Measurements from ENCODE around the gene ITPR1. TPM values are rescaled to one million over a fixed set of nuclear protein-coding genes. Genes with fewer than 3 reads are reported as not detected.

Gene ITPR1
- polyA plus RNA-seq, 2 of the 4 experiments (the other 2 are of a cell fraction): 2.8 to 9.6 TPM

GRCh38 chr3:4886448-4886847 lies 393.3 kb downstream of the ITPR1 start:
- FAIRE-seq: no peak
- TF ChIP-seq HDAC2 (IDR thresholded peaks at IDR 0.05): no peak
- peaks cover 10% of the 10 kb centered on the region for H3K4me1 ChIP-seq
- H3K4me3 ChIP-seq: no peak overlapping the region
- no peak for DNase-seq (ENCODE audit: low read depth in 1 of 2, low spot score in 1 of 2)
- H3K4me2 ChIP-seq: no peak overlapping the region
- ChIA-PET POLR2A (no interaction called here), CTCF (interaction anchor here (1.7 kb wide), 1 partner anchor 11 kb away, joined by 8 read pairs; no protein-coding TSS in a partner anchor)
- 90% methylated on average over 7 of the region's 7 CpGs for WGBS (ENCODE audit: missing lambda C conversion rate)
- H3K9me3 ChIP-seq: peaks cover 4% of the 10 kb centered on the region; the same call in 1 of the 3 replicates
- no peak for ATAC-seq
- H3K27ac ChIP-seq: no peak overlapping the region

- 34% methylated on average over 8 of the region's 8 CpGs for WGBS (ENCODE audit: missing lambda C conversion rate)
- POLR2A ChIA-PET: no interaction called here
- peak overlapping the region; percentile 40; the same call in 2 of the 3 replicates for H3K4me2 ChIP-seq
Measured at GRCh38 chr3:4887177-4887576, 394.0 kb downstream of the ITPR1 start.

GRCh38 chr3:4888913-4889846 lies 396.0 kb downstream of the ITPR1 start:
- no peak for DNase-seq (ENCODE audit: low read depth in 1 of 2, low spot score in 1 of 2)
- CTCF ChIA-PET: interaction anchor here (0.6 to 1.6 kb wide), 2 partner anchors 90 to 168 kb away, joined by 3 read pairs; no protein-coding TSS in a partner anchor
- TF ChIP-seq RAD21 (conservative IDR thresholded peaks at IDR 0.05 in 1 of 2, IDR thresholded peaks at IDR 0.05 in 1 of 2) (no peak), RCOR1 (IDR thresholded peaks at IDR 0.05; ENCODE audit: low read depth, low read length) (no peak), HMGXB4 (CRISPR knock-in tag; IDR thresholded peaks at IDR 0.05; ENCODE audit: borderline replicate concordance) (no peak), RARB (CRISPR knock-in tag; IDR thresholded peaks at IDR 0.05) (no peak), FOSL2 (IDR thresholded peaks at IDR 0.05) (no peak), FOSL2 (CRISPR knock-in tag; IDR thresholded peaks at IDR 0.05) (no peak), RFX5 (IDR thresholded peaks at IDR 0.05) (no peak), NR3C1 (IDR thresholded peaks at IDR 0.05) (no peak), USF2 (IDR thresholded peaks at IDR 0.05) (no peak), MYC (IDR thresholded peaks at IDR 0.05; ENCODE audit: borderline replicate concordance, low read length) (no peak)
- FAIRE-seq: no peak
- H3K4me1 ChIP-seq: peaks cover 10% of the 10 kb centered on the region
- peaks cover 4% of the 10 kb centered on the region; the same call in 1 of the 3 replicates for H3K9me3 ChIP-seq
- no peak overlapping the region for H3K4me3 ChIP-seq
- POLR2A ChIA-PET: no interaction called here
- WGBS (ENCODE audit: missing lambda C conversion rate): 90% methylated on average over 4 of the region's 4 CpGs
- H3K27ac ChIP-seq: no peak overlapping the region
- no peak overlapping the region for H3K4me2 ChIP-seq
- no peak for ATAC-seq

More at GRCh38 chr3:4887177-4887576, 394.0 kb downstream of the ITPR1 start:
- CTCF ChIA-PET: no interaction called here
- DNase-seq (ENCODE audit: low read depth in 1 of 2, low spot score in 1 of 2) (no peak), FAIRE-seq (peak; percentile 46), ATAC-seq (no peak)
- TF ChIP-seq CHD2 (IDR thresholded peaks at IDR 0.05; ENCODE audit: low read length, partially characterized antibody) (no peak), GATA3 (IDR thresholded peaks at IDR 0.05; ENCODE audit: borderline replicate concordance) (peak; percentile 30; the same call in 1 of the 2 replicates)
- peaks cover 4% of the 10 kb centered on the region; the same call in 1 of the 3 replicates for H3K9me3 ChIP-seq
- no peak overlapping the region for H3K27ac ChIP-seq
- H3K4me1 ChIP-seq: peaks cover 10% of the 10 kb centered on the region
- H3K4me3 ChIP-seq: no peak overlapping the region

GRCh38 chr3:4889896-4890295 lies 396.7 kb downstream of the ITPR1 start:
- FAIRE-seq (no peak), ATAC-seq (no peak), DNase-seq (ENCODE audit: low read depth in 1 of 2, low spot score in 1 of 2) (no peak)
- Histone ChIP-seq H3K4me3 (no peak overlapping the region), H3K4me1 (peaks cover 10% of the 10 kb centered on the region), H3K4me2 (no peak overlapping the region), H3K27ac (no peak overlapping the region), H3K9me3 (peaks cover 4% of the 10 kb centered on the region; the same call in 1 of the 3 replicates)
- ChIA-PET CTCF (interaction anchor here (0.6 to 1.6 kb wide), 3 partner anchors 9 to 169 kb away, joined by 3 read pairs; no protein-coding TSS in a partner anchor), POLR2A (no interaction called here)
- 85% methylated on average over 3 of the region's 3 CpGs for WGBS (ENCODE audit: missing lambda C conversion rate)
- TF ChIP-seq NR3C1 (IDR thresholded peaks at IDR 0.05) (no peak), KDM5A (IDR thresholded peaks at IDR 0.05) (no peak), CTCF (IDR thresholded peaks at IDR 0.05) (no peak), HOXA7 (CRISPR knock-in tag; IDR thresholded peaks at IDR 0.05) (no peak), BHLHE40 (IDR thresholded peaks at IDR 0.05; ENCODE audit: low read depth, low read length) (no peak), POLR2A (IDR thresholded peaks at IDR 0.05; ENCODE audit: low read length) (no peak), RNF2 (IDR thresholded peaks at IDR 0.05; ENCODE audit: borderline replicate concordance, low read depth) (no peak), ZNF302 (CRISPR knock-in tag; IDR thresholded peaks at IDR 0.05) (no peak), FOSL2 (IDR thresholded peaks at IDR 0.05) (no peak), FOSL2 (CRISPR knock-in tag; IDR thresholded peaks at IDR 0.05) (no peak), ESRRA (IDR thresholded peaks at IDR 0.05; ENCODE audit: borderline replicate concordance, low read length) (no peak), HES2 (IDR thresholded peaks at IDR 0.05) (no peak), ELK1 (IDR thresholded peaks at IDR 0.05; ENCODE audit: low read depth, low read length) (no peak), CEBPB (IDR thresholded peaks at IDR 0.05) (no peak)
